ENCODE results near the gene MAP4K4. TPM values are rescaled to one million over a fixed set of nuclear protein-coding genes. Genes with fewer than 3 reads are reported as not detected.

The MAP4K4 gene
- total RNA-seq, 1 donor from 2014 or later, result 166 TPM

- peak overlapping the region; percentile 13 for H3K4me3 Mint-ChIP-seq
- peak overlapping the region; percentile 43 for H3K27ac Mint-ChIP-seq
- DNase-seq (ENCODE audit: extremely low spot score, unreplicated experiment), result no peak
- H3K36me3 Mint-ChIP-seq, result peaks cover 16% of the 10 kb centered on the region
- peaks cover 40% of the 10 kb centered on the region for H3K4me1 Mint-ChIP-seq (ENCODE audit: unreplicated experiment)
- TF ChIP-seq CTCF (conservative IDR thresholded peaks at IDR 0.05), result no peak
- H3K27me3 Mint-ChIP-seq, result no peaks in the 10 kb centered on the region
- H3K9me3 Mint-ChIP-seq, result no peaks in the 10 kb centered on the region
Measured at GRCh38 chr2:101811226-101812015, 113.9 kb downstream of the MAP4K4 start.

GRCh38 chr2:101812226-101812625, 114.7 kb downstream of the MAP4K4 start:
- peaks cover 42% of the 10 kb centered on the region for H3K4me1 Mint-ChIP-seq (ENCODE audit: unreplicated experiment)
- H3K36me3 Mint-ChIP-seq, result peaks cover 16% of the 10 kb centered on the region
- no peak overlapping the region for H3K4me3 Mint-ChIP-seq
- H3K27me3 Mint-ChIP-seq, result no peaks in the 10 kb centered on the region
- TF ChIP-seq CTCF (conservative IDR thresholded peaks at IDR 0.05), result no peak
- DNase-seq (ENCODE audit: extremely low spot score, unreplicated experiment), result no peak
- no peaks in the 10 kb centered on the region for H3K9me3 Mint-ChIP-seq
- H3K27ac Mint-ChIP-seq, result no peak overlapping the region

GRCh38 chr2:101814752-101815151, 117.2 kb downstream of the MAP4K4 start:
- Mint-ChIP-seq H3K36me3 (peaks cover 16% of the 10 kb centered on the region), H3K4me3 (no peak overlapping the region), H3K9me3 (no peaks in the 10 kb centered on the region), H3K27me3 (no peaks in the 10 kb centered on the region), H3K4me1 (ENCODE audit: unreplicated experiment) (peaks cover 49% of the 10 kb centered on the region), H3K27ac (no peak overlapping the region)
- no peak for DNase-seq (ENCODE audit: extremely low spot score, unreplicated experiment)
- TF ChIP-seq CTCF (conservative IDR thresholded peaks at IDR 0.05), result no peak

- no peak overlapping the region for H3K27ac Mint-ChIP-seq
- no peaks in the 10 kb centered on the region for H3K9me3 Mint-ChIP-seq
- no peaks in the 10 kb centered on the region for H3K27me3 Mint-ChIP-seq
- no peak for DNase-seq (ENCODE audit: extremely low spot score, unreplicated experiment)
- peaks cover 16% of the 10 kb centered on the region for H3K36me3 Mint-ChIP-seq
- no peak for TF ChIP-seq CTCF (conservative IDR thresholded peaks at IDR 0.05)
- peaks cover 51% of the 10 kb centered on the region for H3K4me1 Mint-ChIP-seq (ENCODE audit: unreplicated experiment)
- no peak overlapping the region for H3K4me3 Mint-ChIP-seq
Measured at GRCh38 chr2:101815154-101815553, 117.6 kb downstream of the MAP4K4 start.

- no peak for DNase-seq (ENCODE audit: extremely low spot score, unreplicated experiment)
- Mint-ChIP-seq H3K27ac (no peak overlapping the region), H3K9me3 (no peaks in the 10 kb centered on the region), H3K36me3 (peaks cover 16% of the 10 kb centered on the region), H3K4me1 (ENCODE audit: unreplicated experiment) (peaks cover 54% of the 10 kb centered on the region), H3K4me3 (no peak overlapping the region), H3K27me3 (no peaks in the 10 kb centered on the region)
- TF ChIP-seq CTCF (conservative IDR thresholded peaks at IDR 0.05), result no peak
Measured at GRCh38 chr2:101815739-101816391, 118.4 kb downstream of the MAP4K4 start.

Measured in type B pancreatic cell (in vitro differentiated cells).